GM23338 (cell line): ENCODE data around the gene RSPO3. TPM values are rescaled to one million over a fixed set of nuclear protein-coding genes. Genes with fewer than 3 reads are reported as not detected.

Source experiments
- ATAC-seq: fragments of 200-7000 bp; cut with Tn5 transposase; 3 replicates; pipeline ENCODE4 v1.9.1; 2020
- DNase-seq: peaks from one replicate; pipeline ENCODE4 v3.0.0-alpha.2; 2015; ENCODE audit warnings: low spot score
- H2AFZ ChIP-seq: fragments of 200-600 bp; sonication (generic); 2 replicates; pipeline ENCODE4 v1.8.0; 2016; ENCODE audit warnings: antibody characterized with exemption, mild to moderate bottlenecking, moderate library complexity
- H3F3A ChIP-seq: fragments of 200-600 bp; sonication (generic); replicated peaks from 2 replicates; pipeline ENCODE4 v1.8.0; 2017; ENCODE audit warnings: antibody characterized with exemption, mixed run types, low read depth
- H3K27ac ChIP-seq: fragments of 200-600 bp; sonication (generic); 2 replicates; pipeline ENCODE4 v1.6.1; 2016; ENCODE audit warnings: low read depth
- H3K27me3 ChIP-seq: fragments of 200-600 bp; sonication (generic); 2 replicates; pipeline ENCODE4 v1.8.0; 2016; ENCODE audit warnings: mild to moderate bottlenecking, mixed run types, moderate library complexity; ENCODE audit not compliant: insufficient read depth
- H3K36me3 ChIP-seq: fragments of 200-600 bp; sonication (generic); 2 replicates; pipeline ENCODE4 v1.8.0; 2016; ENCODE audit warnings: mild to moderate bottlenecking; ENCODE audit not compliant: insufficient read depth
- H3K4me1 ChIP-seq: fragments of 200-600 bp; sonication (generic); 2 replicates; pipeline ENCODE4 v1.8.0; 2016; ENCODE audit warnings: mild to moderate bottlenecking, moderate library complexity; ENCODE audit not compliant: insufficient read depth
- H3K4me2 ChIP-seq: fragments of 200-600 bp; sonication (generic); 2 replicates; pipeline ENCODE4 v1.7.1; 2017; ENCODE audit warnings: mixed run types
- H3K4me3 ChIP-seq: fragments of 200-600 bp; sonication (generic); 2 replicates; pipeline ENCODE4 v1.6.1; 2016; ENCODE audit warnings: mixed run types
- H3K79me2 ChIP-seq: fragments of 200-600 bp; sonication (generic); replicated peaks from 2 replicates; pipeline ENCODE4 v1.8.0; 2017; ENCODE audit warnings: mild to moderate bottlenecking; ENCODE audit not compliant: insufficient read depth
- H3K9me2 ChIP-seq: fragments of 200-600 bp; sonication (generic); 2 replicates; pipeline ENCODE4 v1.8.0; 2017; ENCODE audit not compliant: insufficient read depth
- H4K20me1 ChIP-seq: fragments of 200-600 bp; sonication (generic); replicated peaks from 2 replicates; pipeline ENCODE4 v1.8.0; 2017; ENCODE audit warnings: mild to moderate bottlenecking; ENCODE audit not compliant: insufficient read depth
- H3K27ac Mint-ChIP-seq: 2 replicates; pipeline ENCODE4 v1.8.0; 2020; ENCODE audit warnings: inconsistent platforms, mild to moderate bottlenecking, moderate library complexity, mixed read lengths
- H3K27me3 Mint-ChIP-seq: 3 replicates; pipeline ENCODE4 v1.8.0; 2022; ENCODE audit warnings: low read depth, mild to moderate bottlenecking, moderate library complexity, mixed read lengths, inconsistent platforms; ENCODE audit not compliant: insufficient read depth, poor library complexity
- H3K36me3 Mint-ChIP-seq: 3 replicates; pipeline ENCODE4 v1.8.0; 2021; ENCODE audit warnings: low read depth, mild to moderate bottlenecking, inconsistent platforms, moderate library complexity, mixed read lengths
- H3K4me1 Mint-ChIP-seq: 3 replicates; pipeline ENCODE4 v1.8.0; 2020; ENCODE audit warnings: mild to moderate bottlenecking, inconsistent platforms, mixed read lengths
- H3K4me3 Mint-ChIP-seq: 3 replicates; pipeline ENCODE4 v1.8.0; 2021; ENCODE audit warnings: moderate library complexity, mild to moderate bottlenecking, inconsistent platforms, mixed read lengths
- H3K9me3 Mint-ChIP-seq: 3 replicates; pipeline ENCODE4 v1.8.0; 2020; ENCODE audit warnings: moderate library complexity, mild to moderate bottlenecking, inconsistent platforms, mixed read lengths
- ETS1 ChIP-seq: IDR thresholded peaks from 2 replicates; pipeline ENCODE4 v1.6.1; 2016; ENCODE audit warnings: antibody characterized with exemption
- EZH2phosphoT487 ChIP-seq: fragments of 200-600 bp; sonication (generic); IDR thresholded peaks from one replicate; pipeline ENCODE4 v1.8.1; 2018; ENCODE audit warnings: antibody characterized with exemption; ENCODE audit not compliant: unreplicated experiment
- JUNB ChIP-seq: IDR thresholded peaks from one replicate; pipeline ENCODE4 v1.6.1; 2016; ENCODE audit warnings: antibody characterized with exemption; ENCODE audit not compliant: unreplicated experiment
- POLR2AphosphoS5 ChIP-seq: IDR thresholded peaks from 2 replicates; pipeline ENCODE4 v1.6.1; 2016; ENCODE audit warnings: antibody characterized with exemption, low read depth
- REST ChIP-seq: IDR thresholded peaks from one replicate; pipeline ENCODE4 v1.6.1; 2018; ENCODE audit warnings: antibody characterized with exemption; ENCODE audit not compliant: unreplicated experiment
- STAT1 ChIP-seq: IDR thresholded peaks from one replicate; pipeline ENCODE4 v1.6.1; 2016; ENCODE audit warnings: antibody characterized with exemption; ENCODE audit not compliant: unreplicated experiment
- ZNF331 ChIP-seq: fragments of 250-450 bp; sonication (Bioruptor Pico); IDR thresholded peaks from 2 replicates; pipeline ENCODE4 v1.5.0; 2020; ENCODE audit warnings: low read depth, mild to moderate bottlenecking, moderate library complexity
- polyA plus RNA-seq: library from polyadenylated mRNA; unstranded; fragments of >200 nt; fragmentation: Nextera tagmentation; extraction: Ambion mirVana; gene quantifications from 2 replicates; pipeline ENCODE4 v1.2.1, GENCODE V29; 2016
- total RNA-seq: library from RNA; depleted of rRNA; stranded (reverse); fragments of >200 nt; shearing (Covaris generic); gene quantifications from 2 replicates; pipeline ENCODE4 v1.2.3, GENCODE V29; 2014

RSPO3 gene
- total and polyA plus RNA-seq, 2 experiments from 2014 or later = not detected

GRCh38 chr6:127136786-127137185 lies 18.3 kb downstream of the RSPO3 start (continued):
- TF ChIP-seq REST (no peak), STAT1 (no peak), ZNF331 (CRISPR knock-in tag) (no peak), EZH2phosphoT487 (no peak)

GRCh38 chr6:127146932-127147331 lies 28.5 kb downstream of the RSPO3 start:
- Mint-ChIP-seq H3K4me3 (peak overlapping the region; percentile 24; the same call in 2 of the 3 replicates), H3K9me3 (no peaks in the 10 kb centered on the region), H3K36me3 (no peaks in the 10 kb centered on the region), H3K27me3 (no peaks in the 10 kb centered on the region), H3K4me1 (peaks cover 34% of the 10 kb centered on the region), H3K27ac (peak overlapping the region; percentile 71)
- no peak overlapping the region for H3K27ac ChIP-seq
- H3K36me3 ChIP-seq = no peaks in the 10 kb centered on the region
- TF ChIP-seq JUNB (no peak), ETS1 (peak; percentile 42; the same call in 1 of the 2 replicates)
- peak overlapping the region; percentile 78; the same call in 1 of the 2 replicates for H2AFZ ChIP-seq
- peak overlapping the region; percentile 29; the same call in 1 of the 2 replicates for H3K4me3 ChIP-seq
- peaks cover 18% of the 10 kb centered on the region for H3K4me1 ChIP-seq
- H4K20me1 ChIP-seq = no peaks in the 10 kb centered on the region
- no peaks in the 10 kb centered on the region for H3K9me2 ChIP-seq
- H3F3A ChIP-seq = no peaks in the 10 kb centered on the region
- DNase-seq (peak; percentile 71), ATAC-seq (peak; percentile 56)
- no peaks in the 10 kb centered on the region for H3K79me2 ChIP-seq
- H3K4me2 ChIP-seq = peak overlapping the region; percentile 67
- H3K27me3 ChIP-seq = no peaks in the 10 kb centered on the region

- H3K27me3 Mint-ChIP-seq = no peaks in the 10 kb centered on the region
- Histone ChIP-seq H2AFZ (peak overlapping the region; percentile 78; the same call in 1 of the 2 replicates), H3K27me3 (no peaks in the 10 kb centered on the region), H3K36me3 (no peaks in the 10 kb centered on the region), H3K4me3 (no peak overlapping the region; the same call in 1 of the 2 replicates), H3K9me2 (no peaks in the 10 kb centered on the region), H3K79me2 (no peaks in the 10 kb centered on the region), H4K20me1 (no peaks in the 10 kb centered on the region), H3F3A (no peaks in the 10 kb centered on the region), H3K27ac (no peak overlapping the region), H3K4me1 (peaks cover 18% of the 10 kb centered on the region), H3K4me2 (peak overlapping the region; percentile 67)
- no peak for TF ChIP-seq ETS1
- no peak for TF ChIP-seq STAT1
- TF ChIP-seq POLR2AphosphoS5 = no peak
- peaks cover 34% of the 10 kb centered on the region for H3K4me1 Mint-ChIP-seq
- DNase-seq (no peak), ATAC-seq (no peak)
- H3K9me3 Mint-ChIP-seq = no peaks in the 10 kb centered on the region
- no peak overlapping the region for H3K4me3 Mint-ChIP-seq
- H3K36me3 Mint-ChIP-seq = no peaks in the 10 kb centered on the region
- H3K27ac Mint-ChIP-seq = no peak overlapping the region
Observed at GRCh38 chr6:127147534-127147933, 29.1 kb downstream of the RSPO3 start.
